GM12873 (cell line): Measurements from ENCODE around the gene VWA8.
A peak's percentile ranks its signal among the peaks of the same experiment; 100 is the strongest.

Experiments
- TF ChIP-seq, protein P1 (sequence below): IDR thresholded peaks from 2 replicates; pipeline ENCODE4 v1.5.1; 2012; ENCODE audit warnings: low read depth, mild to moderate bottlenecking, moderate library complexity, low read length, control low read depth; ENCODE audit not compliant: insufficient read depth; ENCODE audit errors: missing control alignments

Gene VWA8

DNA sequence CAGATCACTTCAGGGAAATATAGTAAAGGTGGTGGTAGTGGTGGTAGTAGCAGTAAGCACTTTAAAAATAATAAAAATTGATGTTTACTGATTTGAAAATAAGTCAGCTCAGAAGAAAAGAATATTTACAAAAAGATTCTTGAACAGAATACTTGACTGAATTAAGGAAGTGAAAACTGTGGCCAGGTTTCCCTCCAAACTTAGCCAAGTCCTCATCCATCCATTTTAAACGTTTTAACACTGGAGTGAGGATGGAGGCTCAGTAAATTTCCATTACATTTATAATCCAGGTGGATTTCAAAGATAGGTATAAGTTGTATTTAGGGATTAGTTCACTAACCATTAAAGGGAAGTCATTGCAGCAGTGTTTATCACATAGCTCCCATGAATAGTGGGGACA lies 282.1 kb downstream of the VWA8 start:
- TF ChIP-seq, protein P1, sequence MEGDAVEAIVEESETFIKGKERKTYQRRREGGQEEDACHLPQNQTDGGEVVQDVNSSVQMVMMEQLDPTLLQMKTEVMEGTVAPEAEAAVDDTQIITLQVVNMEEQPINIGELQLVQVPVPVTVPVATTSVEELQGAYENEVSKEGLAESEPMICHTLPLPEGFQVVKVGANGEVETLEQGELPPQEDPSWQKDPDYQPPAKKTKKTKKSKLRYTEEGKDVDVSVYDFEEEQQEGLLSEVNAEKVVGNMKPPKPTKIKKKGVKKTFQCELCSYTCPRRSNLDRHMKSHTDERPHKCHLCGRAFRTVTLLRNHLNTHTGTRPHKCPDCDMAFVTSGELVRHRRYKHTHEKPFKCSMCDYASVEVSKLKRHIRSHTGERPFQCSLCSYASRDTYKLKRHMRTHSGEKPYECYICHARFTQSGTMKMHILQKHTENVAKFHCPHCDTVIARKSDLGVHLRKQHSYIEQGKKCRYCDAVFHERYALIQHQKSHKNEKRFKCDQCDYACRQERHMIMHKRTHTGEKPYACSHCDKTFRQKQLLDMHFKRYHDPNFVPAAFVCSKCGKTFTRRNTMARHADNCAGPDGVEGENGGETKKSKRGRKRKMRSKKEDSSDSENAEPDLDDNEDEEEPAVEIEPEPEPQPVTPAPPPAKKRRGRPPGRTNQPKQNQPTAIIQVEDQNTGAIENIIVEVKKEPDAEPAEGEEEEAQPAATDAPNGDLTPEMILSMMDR = no peak

DNA sequence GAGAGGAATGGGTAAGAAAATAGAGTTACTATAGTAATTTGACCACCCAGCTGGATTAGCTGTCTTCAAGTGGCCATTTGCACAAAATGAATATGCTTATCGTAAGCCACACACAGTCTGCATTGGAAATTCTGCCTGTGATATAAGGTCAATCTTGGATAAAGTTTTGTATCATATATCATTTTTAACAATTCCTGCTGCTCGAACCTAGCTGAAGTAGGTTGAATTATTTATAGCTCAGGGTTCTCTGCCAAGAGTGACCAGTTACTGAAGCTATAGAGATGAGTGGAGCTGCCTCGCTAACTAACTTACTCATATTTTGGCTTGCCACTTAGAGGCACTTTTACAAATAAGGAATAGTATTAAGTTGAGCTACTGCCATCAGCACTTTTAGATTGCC lies 282.7 kb downstream of the VWA8 start:
- TF ChIP-seq, protein P1 = no peak

DNA sequence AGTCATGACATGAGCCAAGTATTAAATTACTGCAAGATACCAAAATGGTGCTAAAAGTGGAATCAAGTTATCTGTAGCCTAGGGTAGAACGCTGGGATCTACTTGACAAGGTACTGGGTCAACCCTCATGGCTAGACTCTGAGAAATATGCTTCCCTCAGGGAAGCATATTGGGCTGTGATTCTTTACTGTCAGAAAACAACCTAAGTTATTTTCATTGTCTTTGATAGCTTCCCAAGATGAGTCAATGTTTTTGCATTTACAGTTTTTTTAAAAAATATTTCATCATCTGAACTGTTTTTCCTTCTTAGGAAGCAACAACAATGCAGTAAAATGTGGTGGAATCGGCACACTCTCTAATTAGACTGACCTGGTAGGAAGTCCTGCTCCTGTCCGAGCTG lies 285.6 kb downstream of the VWA8 start:
- TF ChIP-seq, protein P1 = no peak

DNA sequence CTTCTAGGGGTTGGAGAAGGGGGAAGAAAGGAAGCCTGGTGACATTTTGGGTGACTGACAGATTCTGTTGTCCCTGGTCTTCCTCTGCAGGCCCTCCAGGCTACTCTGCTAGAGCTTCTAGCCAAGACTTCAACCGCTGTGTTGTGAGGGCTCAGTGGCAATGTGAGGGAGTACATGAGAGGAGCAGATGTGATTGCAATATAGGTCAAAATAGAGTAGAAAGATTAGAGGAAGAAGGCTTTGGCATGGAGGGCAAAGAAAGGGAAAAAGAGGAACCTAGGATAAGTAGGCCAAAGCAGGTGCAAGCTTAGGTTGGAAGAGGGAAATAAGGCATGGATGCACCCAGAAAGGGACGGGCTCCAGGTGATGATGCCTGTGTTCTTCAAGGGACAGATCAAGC lies 286.7 kb downstream of the VWA8 start:
- TF ChIP-seq, protein P1 = no peak

DNA sequence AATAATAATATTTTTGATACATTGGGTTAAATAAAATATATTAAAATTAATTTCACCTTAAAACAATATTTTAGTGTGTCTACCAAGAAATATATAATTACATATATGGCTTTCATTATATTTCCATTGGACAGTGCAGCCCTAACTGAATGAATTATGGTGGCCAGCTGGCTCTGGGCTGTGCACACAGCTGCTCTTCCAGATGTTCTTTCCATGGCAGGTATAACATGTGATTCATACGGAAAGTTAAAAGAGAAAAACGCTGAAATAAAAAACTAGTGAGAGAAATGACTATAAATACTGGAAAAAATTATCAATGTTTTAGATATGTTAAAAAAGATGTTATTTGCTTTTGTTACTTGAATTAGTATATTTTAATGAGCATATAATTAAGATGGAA lies 287.3 kb downstream of the VWA8 start:
- TF ChIP-seq, protein P1 = no peak

DNA sequence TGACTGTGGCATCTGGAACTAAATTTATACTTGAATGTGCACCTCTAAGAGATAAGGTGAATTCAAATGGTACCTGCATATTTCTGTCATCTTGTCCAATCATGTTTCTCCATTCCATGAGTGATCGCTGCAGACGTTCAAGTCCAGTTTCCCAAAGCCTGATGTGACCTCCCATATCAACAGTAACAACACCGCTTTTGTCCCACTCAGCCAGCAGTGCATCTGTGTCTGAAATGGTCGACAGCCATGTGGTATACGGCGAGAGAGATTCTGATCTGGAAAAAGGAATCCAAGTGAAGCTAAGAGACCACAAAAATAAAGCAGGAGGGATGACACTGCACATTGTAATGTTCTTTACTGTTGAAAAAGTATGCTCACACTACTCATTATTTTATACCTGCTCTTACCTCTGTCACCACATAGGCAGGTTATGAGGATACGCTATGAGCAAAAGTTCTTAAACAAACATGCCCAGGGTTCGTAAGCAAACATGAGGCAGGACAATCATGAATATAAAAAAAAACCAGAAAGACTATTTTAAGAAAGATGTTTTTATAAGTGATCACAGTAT lies 290.0 kb downstream of the VWA8 start:
- TF ChIP-seq, protein P1 = no peak

DNA sequence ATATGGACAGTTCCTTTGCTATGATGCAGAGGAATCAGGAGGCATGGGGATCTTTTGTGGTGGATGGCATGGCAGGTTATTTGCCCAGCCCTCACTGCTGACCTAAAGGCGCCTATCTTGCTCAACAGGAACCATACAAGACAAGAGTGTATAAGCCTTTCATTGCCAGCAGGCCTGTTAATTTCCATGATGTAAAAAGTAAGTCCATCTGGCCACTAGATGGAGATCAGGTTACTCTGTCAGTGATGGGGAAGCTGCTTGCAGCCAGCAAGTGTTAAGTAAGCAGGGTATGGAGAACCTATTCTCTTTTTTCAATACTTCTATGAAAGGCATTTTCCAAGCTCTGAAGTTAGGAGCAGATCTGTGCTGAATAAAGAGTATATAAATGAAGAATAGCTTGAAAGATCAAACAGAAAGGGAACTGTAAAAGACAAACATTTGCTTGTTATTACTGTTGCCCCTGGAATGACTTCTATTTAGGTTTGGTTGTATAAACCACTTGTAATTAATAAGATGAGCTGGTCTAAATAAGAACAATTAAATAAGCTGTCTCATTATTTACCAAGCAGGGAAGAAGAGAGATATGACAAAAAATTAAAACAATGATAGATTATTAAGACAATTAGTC lies 292.7 kb downstream of the VWA8 start:
- TF ChIP-seq, protein P1 = peak; percentile 79
